IMR-90 (cell line): ENCODE measurements around the gene PPL. TPM values are rescaled to one million over a fixed set of nuclear protein-coding genes. Genes with fewer than 3 reads are reported as not detected.

Experiments used
- ATAC-seq: fragments of 200-7000 bp; cut with Tn5 transposase; 2 replicates; pipeline ENCODE4 v1.9.1; 2020; ENCODE audit warnings: low read depth, mild to moderate bottlenecking, moderate library complexity
- BruUV-seq: library from RNA; stranded (reverse); fragments of 400-500 nt; replicated peaks from 2 replicates; lab custom pipeline; 2021; lab: Mats Ljungman, UMichigan
- CTCF ChIA-PET: fragments of 300-600 bp; formaldehyde crosslinking; extraction: SDS; loops from one replicate; lab custom pipeline; 2021; ENCODE audit warnings: antibody characterized with exemption; lab: Yijun Ruan, JAX
- POLR2A ChIA-PET: fragments of 300-600 bp; sonication (Branson Sonifier 250); formaldehyde crosslinking; loops from one replicate; lab custom pipeline; 2022; ENCODE audit warnings: antibody characterized with exemption; ENCODE audit not compliant: unreplicated experiment; lab: Charles Lee
- DNase-seq: peaks from one replicate; pipeline ENCODE4 v3.0.0; 2013
- H2AFZ ChIP-seq: replicated peaks from 2 replicates; pipeline ENCODE3; 2013; ENCODE audit warnings: low read length, mild to moderate bottlenecking; ENCODE audit not compliant: poor library complexity
- H2AK5ac ChIP-seq: 2 replicates; pipeline ENCODE4 v1.6.1; 2013; ENCODE audit warnings: low read depth, low read length, inconsistent platforms
- H2AK9ac ChIP-seq: replicated peaks from 2 replicates; pipeline ENCODE3; 2013; ENCODE audit warnings: mild to moderate bottlenecking, low read depth, low read length, moderate library complexity; ENCODE audit not compliant: poor library complexity
- H2BK120ac ChIP-seq: 2 replicates; pipeline ENCODE4 v1.6.1; 2013; ENCODE audit warnings: low read depth, low read length, inconsistent platforms
- H2BK15ac ChIP-seq: 3 replicates; pipeline ENCODE4 v1.6.1; 2013; ENCODE audit warnings: low read depth, low read length, inconsistent platforms
- H2BK20ac ChIP-seq: 2 replicates; pipeline ENCODE4 v1.6.1; 2013; ENCODE audit warnings: low read depth, mild to moderate bottlenecking, inconsistent platforms, low read length, moderate library complexity
- H2BK5ac ChIP-seq: 2 replicates; pipeline ENCODE4 v1.6.1; 2013; ENCODE audit warnings: mild to moderate bottlenecking, low read depth, low read length, inconsistent platforms; ENCODE audit not compliant: poor library complexity, severe bottlenecking
- H3K14ac ChIP-seq: replicated peaks from 2 replicates; pipeline ENCODE4 v1.6.1; 2013; ENCODE audit warnings: low read depth, low read length, inconsistent platforms
- H3K18ac ChIP-seq: 2 replicates; pipeline ENCODE4 v1.6.1; 2013; ENCODE audit warnings: low read depth, low read length, control low read depth
- H3K23ac ChIP-seq: 2 replicates; pipeline ENCODE4 v1.6.1; 2013; ENCODE audit warnings: low read depth, low read length, inconsistent platforms
- H3K27ac ChIP-seq: 2 replicates; pipeline ENCODE4 v1.5.1; 2013; ENCODE audit warnings: mild to moderate bottlenecking, control low read depth, low read length; ENCODE audit not compliant: insufficient read depth
- H3K27me3 ChIP-seq: 2 replicates; pipeline ENCODE4 v1.6.1; 2013; ENCODE audit warnings: low read length; ENCODE audit not compliant: control insufficient read depth, insufficient read depth
- H3K36me3 ChIP-seq: 2 replicates; pipeline ENCODE4 v1.6.1; 2013; ENCODE audit warnings: low read length, mixed read lengths; ENCODE audit not compliant: control insufficient read depth, insufficient read depth
- H3K4ac ChIP-seq: 2 replicates; pipeline ENCODE4 v1.6.1; 2013; ENCODE audit warnings: low read depth, low read length, inconsistent platforms
- H3K4me1 ChIP-seq: 2 replicates; pipeline ENCODE4 v1.6.1; 2013; ENCODE audit warnings: low read length, mixed read lengths; ENCODE audit not compliant: control insufficient read depth, insufficient read depth
- H3K4me2 ChIP-seq: 2 replicates; pipeline ENCODE4 v1.6.1; 2013; ENCODE audit warnings: low read depth, mild to moderate bottlenecking, control low read depth, low read length, moderate library complexity
- H3K4me3 ChIP-seq: 2 replicates; pipeline ENCODE4 v1.5.1; 2013; ENCODE audit warnings: low read depth, mild to moderate bottlenecking, control low read depth, low read length, moderate library complexity; ENCODE audit not compliant: insufficient read depth
- H3K56ac ChIP-seq: 2 replicates; pipeline ENCODE4 v1.6.1; 2013; ENCODE audit warnings: low read length, inconsistent platforms; ENCODE audit not compliant: insufficient read depth; ENCODE audit errors: extremely low read depth
- H3K79me1 ChIP-seq, 2 experiments: 2 replicates each; pipeline ENCODE4 v1.6.1; 2013; ENCODE audit warnings: low read length in 2 of 2, inconsistent platforms in 1 of 2, low read depth in 1 of 2
- H3K9ac ChIP-seq: 2 replicates; pipeline ENCODE4 v1.6.1; 2013; ENCODE audit warnings: low read depth, low read length, control low read depth
- H3K9me1 ChIP-seq: 2 replicates; pipeline ENCODE4 v1.6.1; 2013; ENCODE audit warnings: low read length, inconsistent platforms; ENCODE audit not compliant: insufficient read depth
- H3K9me3 ChIP-seq: 2 replicates; pipeline ENCODE4 v1.6.1; 2013; ENCODE audit warnings: low read length; ENCODE audit not compliant: control insufficient read depth, insufficient read depth
- H4K20me1 ChIP-seq: 2 replicates; pipeline ENCODE4 v1.6.1; 2013; ENCODE audit warnings: low read length, inconsistent platforms; ENCODE audit not compliant: insufficient read depth
- H4K5ac ChIP-seq: 2 replicates; pipeline ENCODE4 v1.6.1; 2013; ENCODE audit warnings: mild to moderate bottlenecking, low read depth, low read length, control low read depth
- H4K8ac ChIP-seq, 2 experiments: 2 replicates each; pipeline ENCODE4 v1.6.1; 2013; ENCODE audit warnings: low read depth in 2 of 2, low read length in 2 of 2, control low read depth in 1 of 2, inconsistent platforms in 1 of 2
- H4K91ac ChIP-seq: 2 replicates; pipeline ENCODE4 v1.6.1; 2013; ENCODE audit warnings: low read depth, low read length, inconsistent platforms; ENCODE audit not compliant: insufficient read depth
- BHLHE40 ChIP-seq: fragments of 150-350 bp; IDR thresholded peaks from 2 replicates; pipeline ENCODE4 v1.6.1; 2016; ENCODE audit warnings: mild to moderate bottlenecking, low read depth, low read length
- CHD1 ChIP-seq: IDR thresholded peaks from 2 replicates; pipeline ENCODE4 v1.6.1; 2012; ENCODE audit warnings: low read depth, low read length, improper control_type of control experiment
- MAFK ChIP-seq: IDR thresholded peaks from 2 replicates; pipeline ENCODE4 v1.6.1; 2012; ENCODE audit warnings: low read depth, low read length, improper control_type of control experiment
- MXI1 ChIP-seq: IDR thresholded peaks from 2 replicates; pipeline ENCODE4 v1.6.1; 2012; ENCODE audit warnings: low read depth, mild to moderate bottlenecking, low read length, moderate library complexity, borderline replicate concordance
- NFE2L2 ChIP-seq: fragments of 150-350 bp; IDR thresholded peaks from 2 replicates; pipeline ENCODE4 v1.6.1; 2016; ENCODE audit warnings: low read depth, mild to moderate bottlenecking, low read length
- POLR2A ChIP-seq: IDR thresholded peaks from 2 replicates; pipeline ENCODE4 v1.6.1; 2012; ENCODE audit warnings: mild to moderate bottlenecking, low read depth, low read length
- RAD21 ChIP-seq: IDR thresholded peaks from 2 replicates; pipeline ENCODE4 v1.6.1; 2012; ENCODE audit warnings: low read length, improper control_type of control experiment
- RCOR1 ChIP-seq: IDR thresholded peaks from 2 replicates; pipeline ENCODE4 v1.6.1; 2012; ENCODE audit warnings: mild to moderate bottlenecking, low read length, improper control_type of control experiment; ENCODE audit not compliant: insufficient replicate concordance
- RFX5 ChIP-seq: IDR thresholded peaks from 2 replicates; pipeline ENCODE4 v1.8.0; 2012; ENCODE audit warnings: low read depth, mild to moderate bottlenecking, low read length, moderate library complexity
- WGBS, 2 experiments: methylation state at CpG; one replicate each; pipeline versions ENCODE4 v1.1.5 to v1.1.7; 2013; ENCODE audit warnings: missing lambda C conversion rate in 2 of 2; ENCODE audit not compliant: insufficient read length in 1 of 2; ENCODE audit errors: extremely low coverage in 2 of 2; 5-methylcytosine and 5-hydroxymethylcytosine counted together
- dilution Hi-C: fragments of 300-500 bp; cut with HindIII; formaldehyde crosslinking; loops from one replicate; pipeline ENCODE4 v1.14.3; 2018; ENCODE audit warnings: low sequenced_read_pairs; ENCODE audit not compliant: unreplicated experiment
- in situ Hi-C: fragments of 300-500 bp; cut with MboI; formaldehyde crosslinking; loops from 3 replicates; pipeline ENCODE4 v1.14.3; 2019; ENCODE audit warnings: low sequenced_read_pairs, inconsistent platforms, mixed read lengths
- intact Hi-C: fragments of 100-400 bp; cut with micrococcal nuclease; formaldehyde crosslinking; loops from 2 replicates; pipeline ENCODE4 v1.10.0; 2022
- polyA plus RNA-seq, 3 experiments: library from polyadenylated mRNA; depleted of rRNA; stranded (reverse); fragments of >200 nt; gene quantifications; 2 replicates each; pipeline ENCODE4 v1.2.3, GENCODE V29; 2012; ENCODE audit warnings: low replicate concordance in 1 of 3
- total RNA-seq: library from RNA; depleted of rRNA; stranded (reverse); fragments of >200 nt; gene quantifications from 2 replicates; pipeline ENCODE4 v1.2.3, GENCODE V29; 2012
- TF ChIP-seq, protein P1 (sequence below): conservative IDR thresholded peaks from 2 replicates; pipeline ENCODE4 v1.5.1; 2012; ENCODE audit warnings: mild to moderate bottlenecking, low read depth, low read length, improper control_type of control experiment
- TF ChIP-seq, protein P2 (sequence below): fragments of 150-350 bp; IDR thresholded peaks from 2 replicates; pipeline ENCODE4 v1.6.1; 2016; ENCODE audit warnings: low read depth, mild to moderate bottlenecking, low read length, moderate library complexity, borderline replicate concordance
- TF ChIP-seq, protein P3 (sequence below): fragments of 150-350 bp; IDR thresholded peaks from 2 replicates; pipeline ENCODE4 v1.6.1; 2017; ENCODE audit warnings: mild to moderate bottlenecking, antibody characterized with exemption, low read length, low read depth

The PPL gene
- total and polyA plus RNA-seq, 2 of the 4 experiments (the other 2 are of a cell fraction), result 0.34 to 0.36 TPM

DNA sequence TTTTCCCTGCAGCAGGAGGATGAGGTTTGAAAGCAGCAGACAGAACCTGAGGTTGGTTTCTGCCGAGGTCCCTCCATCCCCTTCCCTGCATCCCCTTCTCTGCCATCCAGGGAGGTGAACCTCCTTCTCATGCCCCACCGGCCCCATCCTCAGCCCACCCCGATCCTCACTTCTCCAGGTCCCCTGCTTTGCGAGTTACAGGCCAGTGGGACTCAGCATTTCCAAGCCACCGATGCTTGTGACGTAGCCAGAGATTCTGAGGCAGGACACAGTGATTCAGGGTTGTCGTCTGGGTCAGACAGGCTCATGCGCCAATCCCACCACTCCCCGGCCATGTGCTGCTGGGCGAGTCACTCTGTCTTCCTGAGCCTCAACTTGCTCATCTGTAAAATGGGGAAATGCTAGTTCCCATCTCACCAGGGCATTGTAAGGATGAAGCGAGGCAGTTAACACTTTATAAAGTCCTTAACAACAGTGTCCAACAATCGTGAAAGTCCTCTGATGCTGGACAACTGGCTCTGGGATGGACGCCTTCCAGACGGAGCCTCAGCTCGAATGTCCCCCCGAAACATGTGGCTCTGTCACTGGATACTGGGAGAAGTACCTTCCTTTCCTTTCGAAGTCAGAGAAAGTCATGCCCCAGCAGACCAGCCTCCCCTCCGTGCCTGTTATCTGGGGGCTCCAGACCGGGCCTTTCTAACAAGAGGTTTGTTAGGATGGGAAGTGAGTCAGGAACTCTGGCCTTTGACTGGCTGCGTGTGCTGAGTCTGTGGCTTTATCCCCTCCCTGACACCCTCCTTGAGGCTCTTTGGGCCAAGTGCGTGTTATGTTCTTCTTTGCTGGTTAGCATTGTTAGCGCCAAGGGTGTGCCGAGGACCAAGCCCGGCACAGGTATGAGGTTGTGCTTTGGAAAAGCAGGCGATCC lies 43.0 kb upstream of the PPL start:
- H3K23ac ChIP-seq, result no peak overlapping the region
- peaks cover 23% of the 10 kb centered on the region for H3K27me3 ChIP-seq
- H4K20me1 ChIP-seq, result no peaks in the 10 kb centered on the region
- H2AK9ac ChIP-seq, result no peak overlapping the region
- no peak overlapping the region for H3K27ac ChIP-seq
- H2BK20ac ChIP-seq, result no peak overlapping the region
- no peak overlapping the region for H4K8ac ChIP-seq
- no peak overlapping the region for H3K4ac ChIP-seq
- BruUV-seq, result no TSS peak
- H3K4me3 ChIP-seq, result no peak overlapping the region
- dilution Hi-C loops, result no loop called here
- ATAC-seq (no peak), DNase-seq (no peak)
- H4K91ac ChIP-seq, result no peak overlapping the region
- no peak overlapping the region for H2AFZ ChIP-seq
- H2AK5ac ChIP-seq, result no peak overlapping the region
- H3K56ac ChIP-seq, result no peak overlapping the region
- H3K4me2 ChIP-seq, result no peak overlapping the region
- H3K9me1 ChIP-seq, result no peaks in the 10 kb centered on the region
- TF ChIP-seq, protein P1, sequence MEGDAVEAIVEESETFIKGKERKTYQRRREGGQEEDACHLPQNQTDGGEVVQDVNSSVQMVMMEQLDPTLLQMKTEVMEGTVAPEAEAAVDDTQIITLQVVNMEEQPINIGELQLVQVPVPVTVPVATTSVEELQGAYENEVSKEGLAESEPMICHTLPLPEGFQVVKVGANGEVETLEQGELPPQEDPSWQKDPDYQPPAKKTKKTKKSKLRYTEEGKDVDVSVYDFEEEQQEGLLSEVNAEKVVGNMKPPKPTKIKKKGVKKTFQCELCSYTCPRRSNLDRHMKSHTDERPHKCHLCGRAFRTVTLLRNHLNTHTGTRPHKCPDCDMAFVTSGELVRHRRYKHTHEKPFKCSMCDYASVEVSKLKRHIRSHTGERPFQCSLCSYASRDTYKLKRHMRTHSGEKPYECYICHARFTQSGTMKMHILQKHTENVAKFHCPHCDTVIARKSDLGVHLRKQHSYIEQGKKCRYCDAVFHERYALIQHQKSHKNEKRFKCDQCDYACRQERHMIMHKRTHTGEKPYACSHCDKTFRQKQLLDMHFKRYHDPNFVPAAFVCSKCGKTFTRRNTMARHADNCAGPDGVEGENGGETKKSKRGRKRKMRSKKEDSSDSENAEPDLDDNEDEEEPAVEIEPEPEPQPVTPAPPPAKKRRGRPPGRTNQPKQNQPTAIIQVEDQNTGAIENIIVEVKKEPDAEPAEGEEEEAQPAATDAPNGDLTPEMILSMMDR, result no peak
- no peak for TF ChIP-seq CHD1
- TF ChIP-seq MXI1, result no peak
- no peak for TF ChIP-seq RFX5
- no peak for TF ChIP-seq POLR2A
- TF ChIP-seq, protein P2, sequence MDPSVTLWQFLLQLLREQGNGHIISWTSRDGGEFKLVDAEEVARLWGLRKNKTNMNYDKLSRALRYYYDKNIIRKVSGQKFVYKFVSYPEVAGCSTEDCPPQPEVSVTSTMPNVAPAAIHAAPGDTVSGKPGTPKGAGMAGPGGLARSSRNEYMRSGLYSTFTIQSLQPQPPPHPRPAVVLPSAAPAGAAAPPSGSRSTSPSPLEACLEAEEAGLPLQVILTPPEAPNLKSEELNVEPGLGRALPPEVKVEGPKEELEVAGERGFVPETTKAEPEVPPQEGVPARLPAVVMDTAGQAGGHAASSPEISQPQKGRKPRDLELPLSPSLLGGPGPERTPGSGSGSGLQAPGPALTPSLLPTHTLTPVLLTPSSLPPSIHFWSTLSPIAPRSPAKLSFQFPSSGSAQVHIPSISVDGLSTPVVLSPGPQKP, result no peak
- TF ChIP-seq NFE2L2, result no peak
- TF ChIP-seq, protein P3, sequence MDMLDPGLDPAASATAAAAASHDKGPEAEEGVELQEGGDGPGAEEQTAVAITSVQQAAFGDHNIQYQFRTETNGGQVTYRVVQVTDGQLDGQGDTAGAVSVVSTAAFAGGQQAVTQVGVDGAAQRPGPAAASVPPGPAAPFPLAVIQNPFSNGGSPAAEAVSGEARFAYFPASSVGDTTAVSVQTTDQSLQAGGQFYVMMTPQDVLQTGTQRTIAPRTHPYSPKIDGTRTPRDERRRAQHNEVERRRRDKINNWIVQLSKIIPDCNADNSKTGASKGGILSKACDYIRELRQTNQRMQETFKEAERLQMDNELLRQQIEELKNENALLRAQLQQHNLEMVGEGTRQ, result no peak
- TF ChIP-seq MAFK, result no peak
- no peak for TF ChIP-seq RAD21
- no peak for TF ChIP-seq BHLHE40
- no peak for TF ChIP-seq RCOR1
- H3K9ac ChIP-seq, result no peak overlapping the region
- intact Hi-C loops, result no loop called here
- no peak overlapping the region for H2BK5ac ChIP-seq
- no peak overlapping the region for H4K5ac ChIP-seq
- no peak overlapping the region for H2BK120ac ChIP-seq
- in situ Hi-C loops, result no loop called here
- CTCF ChIA-PET, result no interaction called here
- H3K4me1 ChIP-seq, result no peaks in the 10 kb centered on the region
- H2BK15ac ChIP-seq, result no peak overlapping the region
- no peaks in the 10 kb centered on the region for H3K79me1 ChIP-seq
- H3K14ac ChIP-seq, result no peak overlapping the region
- H3K36me3 ChIP-seq, result no peaks in the 10 kb centered on the region
- POLR2A ChIA-PET, result no interaction called here
- no peak overlapping the region for H3K18ac ChIP-seq
- no peaks in the 10 kb centered on the region for H3K9me3 ChIP-seq
- 74% methylated on average over 12 of the region's 25 CpGs; no CpG with 5 or more reads in 1 of the 2 experiments for WGBS, 2 experiments
